ENCODE measurements around the gene FNDC7.

GRCh38 chr1:108749081-108749480, 36.4 kb downstream of the FNDC7 start:
- TF ChIP-seq TAF1 (IDR thresholded peaks at IDR 0.05; ENCODE audit: low read depth) = no peak
- TF ChIP-seq REST (IDR thresholded peaks at IDR 0.05; ENCODE audit: low read depth) = no peak
- no peak for TF ChIP-seq YY1 (IDR thresholded peaks at IDR 0.05; ENCODE audit: low read depth)
- no peak for TF ChIP-seq NFIC (IDR thresholded peaks at IDR 0.05)
- TF ChIP-seq FOXM1 (IDR thresholded peaks at IDR 0.05; ENCODE audit: borderline replicate concordance, low read depth) = no peak
- TF ChIP-seq TCF12 (IDR thresholded peaks at IDR 0.05; ENCODE audit: low read depth) = no peak

All from Ishikawa (cell line).